Calu3 (cell line): ENCODE results near the gene MOB3A. TPM values are rescaled to one million over a fixed set of nuclear protein-coding genes. Genes with fewer than 3 reads are reported as not detected.
"Not testable (repeated sequence)": the region's sequence is repeated elsewhere in the genome, so short reads cannot be mapped to it uniquely, and the experiment has no call there.

Source experiments
- BruUV-seq: library from RNA; stranded (reverse); fragments of 400-500 nt; replicated peaks from 2 replicates; lab custom pipeline; 2021; lab: Mats Ljungman, UMichigan
- CTCF ChIA-PET: fragments of 300-600 bp; sonication (Branson Sonifier 250); formaldehyde crosslinking; loops from one replicate; lab custom pipeline; 2022; ENCODE audit warnings: antibody characterized with exemption; lab: Charles Lee
- DNase-seq: peaks from one replicate; pipeline ENCODE4 v3.0.0; 2022
- H3K27ac Mint-ChIP-seq: one replicate; pipeline ENCODE4 v1.8.0; 2022; ENCODE audit warnings: mixed read lengths; ENCODE audit not compliant: unreplicated experiment
- H3K27me3 Mint-ChIP-seq: one replicate; pipeline ENCODE4 v1.8.0; 2022; ENCODE audit warnings: mixed read lengths; ENCODE audit not compliant: unreplicated experiment
- H3K36me3 Mint-ChIP-seq: one replicate; pipeline ENCODE4 v1.8.0; 2022; ENCODE audit warnings: mild to moderate bottlenecking, moderate library complexity, mixed read lengths; ENCODE audit not compliant: insufficient read depth, unreplicated experiment
- H3K4me1 Mint-ChIP-seq: one replicate; pipeline ENCODE4 v1.8.0; 2022; ENCODE audit warnings: mild to moderate bottlenecking, low read depth, mixed read lengths; ENCODE audit not compliant: unreplicated experiment
- H3K4me3 Mint-ChIP-seq: one replicate; pipeline ENCODE4 v1.8.0; 2022; ENCODE audit warnings: mild to moderate bottlenecking, low read depth, moderate library complexity, mixed read lengths; ENCODE audit not compliant: unreplicated experiment
- H3K9me3 Mint-ChIP-seq: one replicate; pipeline ENCODE4 v1.8.0; 2022; ENCODE audit warnings: low read depth, mixed read lengths; ENCODE audit not compliant: unreplicated experiment
- CTCF ChIP-seq: fragments of 200-600 bp; IDR thresholded peaks from one replicate; pipeline ENCODE4 v1.8.0; 2022; ENCODE audit warnings: antibody characterized with exemption; ENCODE audit not compliant: unreplicated experiment
- intact Hi-C: fragments of 100-400 bp; cut with micrococcal nuclease; formaldehyde crosslinking; loops from one replicate; pipeline ENCODE4 v1.10.0; 2022; ENCODE audit not compliant: unreplicated experiment
- total RNA-seq: library from RNA; stranded (reverse); gene quantifications from 2 replicates; pipeline ENCODE4 v1.2.3, GENCODE V29; 2022

MOB3A gene
- total RNA-seq, 1 experiment from 2014 or later, result 15.8 TPM

DNA sequence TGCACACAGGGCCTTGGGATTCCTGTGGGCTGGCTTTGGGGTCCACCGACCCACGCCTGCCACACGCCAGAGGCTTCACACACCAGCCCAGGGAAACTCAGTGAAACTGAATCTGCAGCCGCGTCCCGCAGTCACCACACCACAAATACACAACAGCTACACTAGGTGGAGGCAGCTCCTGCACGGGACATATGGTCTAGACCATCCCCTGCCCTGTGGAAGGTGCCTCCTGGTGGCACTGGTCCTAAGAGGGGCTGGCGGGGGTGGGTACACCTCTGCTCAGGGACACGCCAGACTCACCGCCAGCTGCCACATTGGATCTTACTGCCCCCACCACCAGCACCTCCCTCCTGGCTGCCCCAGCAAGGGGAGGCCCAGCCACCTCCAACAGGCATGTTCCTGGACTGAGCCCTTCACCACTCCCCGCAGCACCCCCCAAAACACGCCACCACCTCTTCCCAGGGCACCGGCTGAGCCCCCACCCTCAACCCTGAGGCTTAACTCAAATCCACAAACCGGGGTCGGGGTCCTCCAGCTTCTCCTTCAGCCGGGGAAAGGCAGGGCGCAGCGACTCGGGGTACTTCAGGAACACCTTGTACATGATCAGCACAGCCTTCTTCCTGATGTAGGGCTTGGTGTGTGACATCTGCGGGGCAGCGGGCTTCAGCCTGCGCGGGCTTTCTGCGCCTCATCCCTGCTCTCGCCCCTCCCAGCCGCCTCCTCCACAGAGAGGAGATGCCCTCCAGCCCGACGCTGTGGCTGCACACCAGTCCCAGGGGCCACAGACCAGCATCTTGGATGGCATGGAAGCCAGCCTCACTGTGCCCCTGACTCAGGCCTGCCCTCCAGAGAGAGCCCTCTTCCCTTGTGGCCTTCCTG lies 34.0 kb upstream of the MOB3A start:
- BruUV-seq, result no TSS peak
- CTCF ChIA-PET, result no interaction called here
- Mint-ChIP-seq H3K27ac (no peak overlapping the region), H3K27me3 (no peaks in the 10 kb centered on the region), H3K4me1 (no peaks in the 10 kb centered on the region), H3K9me3 (no peaks in the 10 kb centered on the region), H3K4me3 (no peak overlapping the region), H3K36me3 (peaks cover 21% of the 10 kb centered on the region)
- no peak for TF ChIP-seq CTCF
- DNase-seq, result no peak
- intact Hi-C loops, result no loop called here

GRCh38 chr19:2129486-2129885 lies 33.4 kb upstream of the MOB3A start:
- BruUV-seq, result no TSS peak
- no peak for TF ChIP-seq CTCF
- DNase-seq, result no peak
- intact Hi-C loops, result no loop called here
- H3K9me3 Mint-ChIP-seq, result no peaks in the 10 kb centered on the region
- CTCF ChIA-PET, result no interaction called here
- peaks cover 24% of the 10 kb centered on the region for H3K36me3 Mint-ChIP-seq
- H3K4me1 Mint-ChIP-seq, result no peaks in the 10 kb centered on the region
- H3K27ac Mint-ChIP-seq, result no peak overlapping the region
- no peak overlapping the region for H3K4me3 Mint-ChIP-seq
- no peaks in the 10 kb centered on the region for H3K27me3 Mint-ChIP-seq

GRCh38 chr19:2129022-2129421 lies 32.9 kb upstream of the MOB3A start:
- TF ChIP-seq CTCF, result no peak
- CTCF ChIA-PET, result no interaction called here

DNA sequence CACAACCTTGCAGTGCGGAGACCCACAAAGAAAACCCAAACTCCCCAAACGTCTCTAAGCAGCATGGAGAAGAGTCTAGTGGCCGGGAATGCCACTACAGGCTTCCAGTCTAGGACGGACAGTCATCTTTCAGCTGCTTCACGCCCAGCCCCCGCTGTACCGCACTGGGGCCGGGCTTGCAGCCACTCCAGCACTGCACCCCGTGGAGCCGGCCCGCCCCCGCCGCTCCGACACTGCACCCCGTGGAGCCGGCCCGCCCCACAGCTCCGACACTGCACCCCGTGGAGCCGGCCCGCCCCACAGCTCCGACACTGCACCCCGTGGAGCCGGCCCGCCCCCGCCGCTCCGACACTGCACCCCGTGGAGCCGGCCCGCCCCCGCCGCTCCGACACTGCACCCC lies 32.1 kb upstream of the MOB3A start:
- DNase-seq, H3K4me1 Mint-ChIP-seq, CTCF ChIA-PET, H3K4me3 Mint-ChIP-seq, H3K27me3 Mint-ChIP-seq, H3K9me3 Mint-ChIP-seq, intact Hi-C loops, BruUV-seq, H3K27ac Mint-ChIP-seq: not testable (repeated sequence)
- peaks cover 26% of the 10 kb centered on the region for H3K36me3 Mint-ChIP-seq

More at GRCh38 chr19:2129022-2129421, 32.9 kb upstream of the MOB3A start:
- Mint-ChIP-seq H3K36me3 (peaks cover 26% of the 10 kb centered on the region), H3K4me3 (no peak overlapping the region), H3K27ac (no peak overlapping the region), H3K4me1 (no peaks in the 10 kb centered on the region), H3K9me3 (no peaks in the 10 kb centered on the region), H3K27me3 (no peaks in the 10 kb centered on the region)
- no TSS peak for BruUV-seq
- intact Hi-C loops, result no loop called here
- DNase-seq, result no peak

GRCh38 chr19:2127758-2128157 lies 31.6 kb upstream of the MOB3A start:
- H3K36me3 Mint-ChIP-seq, result peaks cover 26% of the 10 kb centered on the region
- intact Hi-C loops, result no loop called here
- CTCF ChIA-PET, result no interaction called here
- H3K9me3 Mint-ChIP-seq, result no peaks in the 10 kb centered on the region
- TF ChIP-seq CTCF, result no peak
- H3K4me1 Mint-ChIP-seq, result no peaks in the 10 kb centered on the region
- H3K4me3 Mint-ChIP-seq, result no peak overlapping the region
- BruUV-seq, result no TSS peak
- H3K27ac Mint-ChIP-seq, result no peak overlapping the region
- DNase-seq, result no peak
- H3K27me3 Mint-ChIP-seq, result no peaks in the 10 kb centered on the region
